GM21717 (cell line): ENCODE data around the gene SMYD3.
A peak's percentile ranks its signal among the peaks of the same experiment; 100 is the strongest.
"Not testable (repeated sequence)": the region's sequence is repeated elsewhere in the genome, so short reads cannot be mapped to it uniquely, and the experiment has no call there.

Experiments
- ATAC-seq: cut with Tn5 transposase; IDR thresholded peaks from one replicate; pipeline ENCODE4 v1.9.1; 2021; ENCODE audit warnings: mild to moderate bottlenecking, moderate library complexity; ENCODE audit not compliant: unreplicated experiment

Gene SMYD3

GRCh38 chr1:246367041-246367440 is 140.0 kb downstream of the SMYD3 start:
- ATAC-seq: no peak

- no peak for ATAC-seq
Observed at GRCh38 chr1:246365708-246366107, 141.4 kb downstream of the SMYD3 start.

- peak; percentile 96 for ATAC-seq
Observed at GRCh38 chr1:246364415-246364941, 142.6 kb downstream of the SMYD3 start.

- ATAC-seq: not testable (repeated sequence)
Observed at GRCh38 chr1:246357014-246357598, 150.0 kb downstream of the SMYD3 start.

- no peak for ATAC-seq
Observed at GRCh38 chr1:246355411-246356230, 151.5 kb downstream of the SMYD3 start.

GRCh38 chr1:246351721-246352120 is 155.4 kb downstream of the SMYD3 start:
- no peak for ATAC-seq

GRCh38 chr1:246350745-246351144 is 156.3 kb downstream of the SMYD3 start:
- ATAC-seq: no peak

- no peak for ATAC-seq
Observed at GRCh38 chr1:246343937-246344336, 163.1 kb downstream of the SMYD3 start.

GRCh38 chr1:246343251-246343650 is 163.8 kb downstream of the SMYD3 start:
- ATAC-seq: no peak

- peak; percentile 52 for ATAC-seq
Observed at GRCh38 chr1:246338546-246338945, 168.5 kb downstream of the SMYD3 start.

- ATAC-seq: no peak
Observed at GRCh38 chr1:246338098-246338497, 169.0 kb downstream of the SMYD3 start.

- no peak for ATAC-seq
Observed at GRCh38 chr1:246335151-246335550, 171.9 kb downstream of the SMYD3 start.

GRCh38 chr1:246333855-246334254 is 173.2 kb downstream of the SMYD3 start:
- ATAC-seq: no peak

GRCh38 chr1:246332078-246332477 is 175.0 kb downstream of the SMYD3 start:
- no peak for ATAC-seq

- peak; percentile 99 for ATAC-seq
Observed at GRCh38 chr1:246329900-246330299, 177.2 kb downstream of the SMYD3 start.

GRCh38 chr1:246329292-246329691 is 177.8 kb downstream of the SMYD3 start:
- not testable (repeated sequence) for ATAC-seq

GRCh38 chr1:246324711-246325110 is 182.4 kb downstream of the SMYD3 start:
- no peak for ATAC-seq

GRCh38 chr1:246324033-246324432 is 183.0 kb downstream of the SMYD3 start:
- ATAC-seq: not testable (repeated sequence)

GRCh38 chr1:246320286-246320685 is 186.8 kb downstream of the SMYD3 start:
- no peak for ATAC-seq

GRCh38 chr1:246319083-246319714 is 187.9 kb downstream of the SMYD3 start:
- no peak for ATAC-seq

- no peak for ATAC-seq
Observed at GRCh38 chr1:246318622-246319021, 188.5 kb downstream of the SMYD3 start.

GRCh38 chr1:246318036-246318359 is 189.1 kb downstream of the SMYD3 start:
- no peak for ATAC-seq
